ENCODE measurements around the gene CCM2L.

The CCM2L gene

DNA sequence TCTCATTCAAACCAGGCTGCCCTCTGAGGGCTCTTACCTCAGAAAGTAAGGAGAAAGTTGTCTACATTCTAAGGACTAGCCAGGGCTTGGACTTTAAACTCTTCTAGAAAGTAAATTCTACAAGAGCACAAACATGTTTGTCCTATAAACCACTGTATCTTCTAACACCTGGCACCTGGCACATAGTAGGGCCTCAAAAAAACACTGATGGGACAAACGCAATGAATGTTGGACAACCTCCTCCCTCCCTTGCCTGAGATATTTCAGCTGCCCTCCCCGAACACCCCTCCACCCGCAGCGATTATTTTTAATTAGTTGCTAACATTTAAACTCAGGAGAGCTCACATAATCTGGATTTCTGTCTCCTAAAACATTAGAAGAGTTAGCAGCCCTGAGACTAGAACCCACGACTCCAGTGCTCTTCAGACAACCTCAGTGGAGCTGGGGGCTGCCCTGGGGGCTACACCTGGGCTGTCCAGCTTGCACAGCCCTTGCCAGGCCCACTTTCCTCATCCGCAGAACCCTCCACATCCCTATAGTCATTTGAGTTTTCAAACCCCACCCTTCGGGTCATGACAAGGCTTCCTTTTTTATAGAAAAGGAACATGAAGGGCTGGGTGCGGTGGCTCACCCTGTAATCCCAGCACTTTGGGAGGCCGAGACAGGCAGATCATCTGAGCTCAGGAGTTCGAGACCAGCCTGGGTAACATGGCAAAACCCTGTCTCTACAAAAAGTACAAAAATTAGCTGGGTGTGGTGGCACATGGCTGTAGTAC, 46.7 kb downstream of the CCM2L start:
- DNase-seq (ENCODE audit: low read depth in 3 of 3) = no peak

DNA sequence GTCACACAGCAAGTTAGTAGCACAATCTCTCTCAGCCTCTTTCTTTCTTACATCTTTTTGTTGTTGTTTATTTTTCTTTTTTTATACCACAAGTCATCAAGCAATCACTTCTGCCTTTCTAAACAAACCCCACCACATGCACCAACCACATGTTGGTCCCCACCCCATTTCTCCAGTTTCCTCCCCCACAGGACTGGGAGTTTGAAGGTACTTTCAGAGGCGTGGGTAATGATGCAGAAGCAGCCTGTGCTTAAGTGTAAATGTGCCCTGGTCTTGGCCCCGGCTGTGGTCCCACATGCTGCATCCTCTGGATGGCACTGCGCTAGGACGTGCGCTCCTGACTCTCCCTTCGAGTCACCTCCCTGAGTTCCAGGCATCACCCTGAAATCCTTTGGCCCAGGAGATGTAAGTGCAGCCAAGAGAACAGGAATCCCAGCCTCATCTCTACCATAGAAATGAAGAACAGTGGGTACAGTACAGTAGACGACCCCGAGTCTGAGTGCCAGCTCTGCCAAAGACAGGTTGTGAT, 47.5 kb downstream of the CCM2L start:
- DNase-seq (ENCODE audit: low read depth in 3 of 3) = no peak

- DNase-seq (ENCODE audit: low read depth in 3 of 3) = no peak
Measured at GRCh38 chr20:32059189-32059588, 49.0 kb downstream of the CCM2L start.

DNA sequence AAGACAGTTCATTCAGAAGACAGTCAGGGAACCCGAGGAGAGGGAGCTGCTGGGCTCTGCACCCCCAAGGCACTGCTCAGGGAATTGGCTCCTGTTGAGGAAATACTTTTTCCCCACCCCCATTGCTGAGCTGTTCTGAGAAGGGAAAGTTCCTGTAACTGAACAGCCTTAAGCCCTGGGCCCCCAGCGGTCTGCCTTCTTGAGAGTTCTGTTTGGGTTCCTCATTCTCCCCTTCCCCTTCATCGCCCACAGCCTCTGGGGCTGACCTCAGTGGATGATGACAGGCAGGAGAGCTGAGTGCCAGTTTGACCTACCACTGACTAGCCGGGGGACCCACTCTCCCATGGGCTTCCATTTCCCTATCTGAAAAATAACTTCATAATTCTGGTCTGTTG, 52.5 kb downstream of the CCM2L start:
- no peak for DNase-seq (ENCODE audit: low read depth in 3 of 3)

GRCh38 chr20:32063695-32064094, 53.5 kb downstream of the CCM2L start:
- DNase-seq (ENCODE audit: low read depth in 3 of 3) = no peak

DNA sequence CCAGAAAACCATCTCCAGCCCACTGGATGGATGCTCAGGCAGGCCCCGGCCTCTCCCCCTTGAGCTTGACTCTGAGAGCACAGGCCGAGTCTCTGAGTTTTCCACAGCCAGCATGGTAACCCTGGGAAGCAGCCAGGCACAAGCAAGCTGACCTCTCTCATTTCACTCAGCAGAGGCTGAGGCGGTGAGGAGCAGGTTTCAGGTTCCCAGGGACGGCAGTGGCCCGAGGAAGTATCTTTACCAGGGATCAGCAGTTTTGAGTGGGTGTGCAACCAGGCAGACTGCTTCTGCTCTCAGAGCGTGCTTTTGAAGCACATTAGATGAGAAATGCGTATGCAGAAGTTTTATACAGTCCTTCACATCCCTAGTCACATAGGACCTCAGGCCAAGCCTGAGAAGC, 54.4 kb downstream of the CCM2L start:
- DNase-seq (ENCODE audit: low read depth in 3 of 3) = no peak

GRCh38 chr20:32067234-32067821, 57.1 kb downstream of the CCM2L start:
- DNase-seq (ENCODE audit: low read depth in 3 of 3) = no peak

GRCh38 chr20:32068174-32068573, 57.9 kb downstream of the CCM2L start:
- DNase-seq (ENCODE audit: low read depth in 3 of 3) = no peak

DNA sequence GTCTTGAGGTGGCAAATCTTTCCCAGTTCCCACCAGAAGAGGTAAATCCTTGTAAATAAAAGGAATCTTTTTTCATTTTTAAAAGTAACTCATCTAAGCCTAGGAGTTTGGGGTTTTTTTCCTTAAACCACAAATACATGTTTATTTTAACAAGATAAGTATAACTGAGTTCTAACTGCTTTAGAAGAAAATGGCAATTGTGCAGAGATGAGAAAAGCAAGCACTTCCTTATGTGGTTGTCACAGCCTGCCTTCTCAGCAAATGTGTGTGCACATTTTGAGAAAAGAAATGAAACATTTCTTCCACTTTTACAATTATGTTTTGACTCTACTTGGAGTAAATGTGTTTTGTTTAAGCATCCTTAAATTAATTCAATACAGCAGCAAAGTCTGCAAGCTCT, 59.5 kb downstream of the CCM2L start:
- DNase-seq (ENCODE audit: low read depth in 3 of 3) = no peak

GRCh38 chr20:32070282-32070681, 60.0 kb downstream of the CCM2L start:
- DNase-seq (ENCODE audit: low read depth in 3 of 3) = no peak

DNA sequence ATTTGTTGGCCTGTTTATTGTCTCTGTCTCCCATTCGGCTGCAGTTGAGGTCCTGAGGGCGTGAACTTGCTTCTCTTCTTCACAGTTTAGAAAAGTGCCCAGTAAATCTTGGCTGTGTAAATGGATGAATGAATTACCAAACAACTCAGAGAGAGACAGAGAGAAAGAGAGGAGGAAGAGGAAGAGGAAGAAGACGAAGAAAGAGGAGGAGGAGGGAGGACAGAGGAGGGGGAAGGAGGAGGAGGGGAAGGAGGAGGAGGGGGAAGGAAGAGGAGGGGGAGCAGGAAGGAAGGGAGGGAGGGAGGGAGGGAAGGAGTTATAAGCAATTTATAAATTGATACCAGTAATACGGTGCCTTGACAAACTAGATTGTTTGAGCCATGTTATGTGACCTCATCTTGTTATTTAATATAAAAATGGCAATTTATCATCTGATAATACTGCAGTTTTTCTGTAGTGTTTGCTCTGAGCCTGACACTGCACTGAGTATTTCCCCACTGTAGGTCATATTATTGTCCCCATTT, 60.5 kb downstream of the CCM2L start:
- no peak for DNase-seq (ENCODE audit: low read depth in 3 of 3)

- no peak for DNase-seq (ENCODE audit: low read depth in 3 of 3)
Measured at GRCh38 chr20:32071395-32072167, 61.3 kb downstream of the CCM2L start.

- no peak for DNase-seq (ENCODE audit: low read depth in 3 of 3)
Measured at GRCh38 chr20:32072168-32072750, 62.0 kb downstream of the CCM2L start.

GRCh38 chr20:32075534-32075933, 65.3 kb downstream of the CCM2L start:
- DNase-seq (ENCODE audit: low read depth in 3 of 3) = no peak

- no peak for DNase-seq (ENCODE audit: low read depth in 3 of 3)
Measured at GRCh38 chr20:32077190-32077589, 67.0 kb downstream of the CCM2L start.

DNA sequence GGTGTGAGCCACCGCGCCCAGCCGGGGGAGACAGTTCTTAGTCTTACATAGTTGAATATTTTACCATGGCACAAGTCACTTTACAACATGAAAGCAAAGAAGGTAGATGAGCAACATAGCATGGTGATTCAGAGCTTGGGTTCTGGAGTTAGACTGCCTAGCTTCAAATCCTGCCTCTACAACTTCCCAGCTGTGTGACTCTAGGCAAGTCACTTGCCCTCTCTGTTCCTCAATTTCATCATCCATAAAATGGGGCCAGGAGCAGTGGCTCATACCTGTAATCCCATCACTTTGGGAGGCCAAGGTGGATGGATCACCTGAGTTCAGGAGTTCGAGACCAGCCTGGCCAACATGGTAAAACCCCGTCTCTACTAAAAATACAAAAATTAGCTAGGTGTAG, 68.1 kb downstream of the CCM2L start:
- no peak for DNase-seq (ENCODE audit: low read depth in 3 of 3)

DNA sequence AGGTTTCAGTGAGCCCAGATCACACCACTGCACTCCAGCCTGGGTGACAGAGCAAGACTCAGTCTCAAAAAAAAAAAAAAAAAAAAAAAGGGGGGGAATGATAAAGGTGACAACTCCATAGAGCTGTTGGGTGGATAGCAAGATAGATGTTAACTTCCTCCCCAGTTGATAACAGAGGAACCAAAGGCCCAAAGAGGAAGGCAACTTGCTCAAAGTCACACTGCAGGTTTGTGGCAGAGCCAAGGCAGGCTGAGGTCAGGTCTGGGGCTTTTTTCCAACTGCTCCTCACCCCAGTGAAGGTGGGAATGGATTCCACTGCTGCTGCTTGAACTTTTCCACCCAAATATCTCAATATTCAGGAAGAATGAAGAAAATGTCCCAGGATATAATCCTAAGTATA, 68.6 kb downstream of the CCM2L start:
- no peak for DNase-seq (ENCODE audit: low read depth in 3 of 3)

DNA sequence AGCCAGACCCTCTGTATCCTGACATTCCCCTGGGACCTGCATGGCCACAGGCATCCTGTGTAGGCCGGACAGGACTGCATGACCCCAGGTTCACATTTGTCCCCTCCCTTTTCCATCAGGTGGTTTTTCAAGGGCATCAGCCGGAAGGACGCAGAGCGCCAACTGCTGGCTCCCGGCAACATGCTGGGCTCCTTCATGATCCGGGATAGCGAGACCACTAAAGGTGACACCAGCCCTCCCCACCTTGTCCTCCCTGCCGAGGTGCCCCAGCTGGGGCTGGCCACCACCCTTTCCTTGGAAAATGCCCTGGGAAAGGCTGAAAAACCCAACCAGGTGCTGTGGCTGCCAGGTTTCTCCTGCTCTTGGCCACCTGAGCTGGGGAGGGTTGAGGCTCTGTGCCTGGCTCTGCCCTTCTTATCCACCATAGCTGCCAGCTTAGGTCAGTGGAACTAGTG, 69.4 kb downstream of the CCM2L start:
- no peak for DNase-seq (ENCODE audit: low read depth in 3 of 3)

GRCh38 chr20:32080783-32081182, 70.5 kb downstream of the CCM2L start:
- no peak for DNase-seq (ENCODE audit: low read depth in 3 of 3)
